HG02852 (cell line): Measurements from ENCODE around the gene HEATR9.

Experiments used
- ATAC-seq: cut with Tn5 transposase; IDR thresholded peaks from one replicate; pipeline ENCODE4 v1.9.1; 2021; ENCODE audit warnings: mild to moderate bottlenecking, moderate library complexity; ENCODE audit not compliant: unreplicated experiment

The HEATR9 gene

DNA sequence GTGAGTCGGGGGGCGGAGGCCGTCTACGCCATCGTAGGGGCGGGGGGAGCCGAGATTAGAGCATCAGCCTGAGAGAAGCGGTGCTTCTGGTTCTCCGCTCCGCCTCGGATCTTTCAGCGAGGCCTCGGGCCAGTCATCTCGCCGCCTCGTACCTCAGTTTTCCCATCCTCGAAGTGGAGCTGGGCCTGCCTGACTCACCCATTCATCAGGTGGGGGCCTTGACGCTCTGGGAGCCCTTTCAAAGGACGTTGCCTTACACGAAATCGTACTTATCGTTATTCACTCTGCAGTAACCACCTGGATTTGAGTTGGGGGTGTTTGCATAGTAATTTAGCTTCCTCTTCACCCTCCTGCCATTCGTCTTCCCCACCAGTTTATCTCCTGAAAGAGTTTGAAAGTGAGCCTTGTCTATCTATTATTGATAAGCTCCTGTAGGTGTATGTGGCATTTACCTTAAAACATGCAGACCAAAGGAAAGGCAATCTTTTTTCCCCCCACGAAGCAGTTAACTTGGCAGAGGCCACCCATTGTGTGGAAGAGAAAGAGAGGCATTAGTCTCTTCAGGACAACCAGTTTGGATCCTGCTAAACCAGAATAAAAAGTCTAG, 58.7 kb downstream of the HEATR9 start:
- ATAC-seq, result no peak

DNA sequence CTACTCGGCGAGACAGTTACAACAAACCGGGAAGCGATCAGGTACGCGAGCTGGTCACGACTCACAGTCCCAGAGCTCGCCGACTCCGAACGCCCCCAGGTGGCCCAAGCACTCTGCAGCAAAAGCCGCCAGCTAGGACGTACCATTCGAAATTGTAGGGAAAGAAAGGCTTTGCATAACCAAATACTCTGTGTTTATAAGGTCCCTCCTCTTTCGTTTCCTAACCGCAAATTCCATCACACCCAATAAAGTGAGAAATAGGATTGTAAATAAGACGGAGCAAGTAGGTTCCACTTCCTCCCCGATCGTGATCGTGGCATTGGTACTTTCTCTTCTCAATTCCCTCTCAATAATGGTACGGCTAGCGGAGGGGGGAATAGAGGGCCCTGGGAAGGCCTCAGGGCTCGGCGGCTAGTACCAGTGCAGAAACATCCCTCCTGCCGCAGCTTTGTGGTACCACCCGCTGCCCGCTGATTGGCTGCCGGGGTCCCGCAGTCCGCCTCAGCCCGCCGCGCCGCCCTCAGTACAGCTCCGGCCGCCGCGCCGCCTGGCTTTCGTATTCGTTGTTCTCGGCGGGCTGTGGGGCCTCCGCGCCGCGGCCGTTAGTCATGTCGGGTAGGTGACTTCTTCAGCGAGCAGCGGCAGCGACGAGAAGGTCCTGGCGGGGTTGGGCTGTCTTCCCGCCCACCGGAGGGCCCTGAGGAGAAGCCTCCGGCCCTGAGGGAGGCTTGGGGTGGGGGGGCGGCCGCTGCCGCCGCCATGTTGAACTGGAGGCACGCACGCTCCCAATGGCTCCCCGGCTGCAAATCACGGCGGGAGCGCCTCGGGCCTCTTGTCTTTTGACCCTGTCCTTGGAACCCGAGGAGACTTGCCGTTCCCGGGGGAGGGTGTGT, 59.5 kb downstream of the HEATR9 start, which contains the start of gene TAF15:
Gene TAF15, plus strand, starts transcription at position 523 of the 893 bp plus-strand sequence. Its CDS starts 86 bp downstream, at position 609.
- peak; percentile 90 for ATAC-seq

DNA sequence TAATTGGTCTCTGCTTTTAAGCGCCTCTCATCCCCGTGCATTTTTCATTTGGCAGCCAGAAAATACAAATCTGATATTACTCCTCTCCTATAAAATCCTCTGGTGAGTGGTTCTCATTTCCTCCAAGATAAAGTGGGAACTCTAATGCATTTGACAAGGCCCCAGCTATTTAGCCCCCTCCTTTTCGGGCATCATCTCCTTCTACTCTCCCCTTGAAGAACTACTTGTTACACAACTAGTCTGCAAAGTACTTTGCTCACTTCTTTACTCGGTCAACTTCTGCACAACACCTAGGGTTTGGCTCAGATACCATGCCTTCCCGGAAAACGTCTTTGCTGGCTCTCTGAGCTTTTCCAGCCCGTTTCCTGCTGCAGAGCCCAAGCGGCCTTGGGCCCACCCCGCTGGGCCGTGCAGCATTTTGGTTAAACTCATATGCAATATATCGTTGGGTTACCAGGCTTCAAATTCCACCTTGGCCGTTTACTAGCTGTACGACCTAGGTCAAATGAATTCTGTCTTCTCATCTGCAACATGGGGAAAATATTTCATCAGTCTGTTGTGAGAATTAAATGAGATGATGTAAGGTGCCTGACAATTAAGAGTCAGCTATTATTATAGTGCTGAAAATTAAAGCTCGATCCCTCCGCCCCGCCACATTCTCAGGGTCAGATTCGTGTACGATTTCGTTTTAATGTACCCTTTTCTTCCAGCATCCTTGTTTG, 60.3 kb downstream of the HEATR9 start:
- ATAC-seq, result no peak

DNA sequence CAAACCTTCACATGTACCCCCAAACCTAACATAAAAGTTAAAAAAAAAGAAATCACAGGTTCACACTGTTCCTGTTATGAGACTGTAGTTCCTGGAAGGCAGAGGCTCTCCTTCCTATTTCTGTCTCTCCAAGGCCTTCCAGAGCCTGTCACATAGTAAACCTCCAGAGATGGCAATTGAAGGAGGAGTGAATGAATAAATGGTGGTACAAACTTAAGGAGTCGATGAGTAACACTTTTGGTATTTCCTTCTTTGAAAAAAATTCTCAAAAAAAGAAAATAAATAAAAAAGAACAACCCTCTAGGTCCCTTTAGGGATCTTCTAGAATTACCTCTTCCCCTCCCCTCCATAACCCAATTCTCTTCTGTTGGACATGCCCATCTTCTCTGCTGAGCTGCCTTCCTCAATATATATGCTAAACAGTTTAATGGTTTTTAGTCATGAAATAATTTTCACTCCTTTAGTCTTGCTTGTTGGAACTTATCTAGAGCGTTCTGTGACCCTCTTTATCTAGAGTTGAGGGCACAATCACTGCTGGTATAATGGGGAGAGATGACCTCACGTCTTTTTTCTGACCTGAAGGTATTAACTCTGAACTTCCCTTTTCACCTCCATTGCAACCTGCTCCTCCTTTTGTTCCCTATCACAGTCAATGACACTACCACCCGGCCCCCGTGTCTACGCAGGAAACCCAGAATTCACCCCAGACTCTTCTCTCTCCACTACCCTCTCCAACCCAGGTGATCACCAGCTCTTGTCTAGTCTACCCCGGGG, 61.1 kb downstream of the HEATR9 start:
- no peak for ATAC-seq
